Activated naive CD4-positive, alpha-beta T cell treated with anti-CD3 and anti-CD28 coated beads, Interleukin-2, amount 10 ng/mL, durations not matched to agents 7 days and 5 days (primary cell): ENCODE measurements around the gene PSME3.
A peak's percentile ranks its signal among the peaks of the same experiment; 100 is the strongest.

Source experiments
- CTCF ChIA-PET: fragments of 350-600 bp; sonication (Branson Sonifier 250); formaldehyde crosslinking; loops from one replicate; lab custom pipeline; 2021; ENCODE audit warnings: antibody characterized with exemption; lab: Charles Lee
- DNase-seq: peaks from one replicate; pipeline ENCODE4 v3.0.0-alpha.2; 2020
- H3K27ac Mint-ChIP-seq: one replicate; pipeline ENCODE4 v1.8.0; 2021; ENCODE audit warnings: mild to moderate bottlenecking, moderate library complexity, mixed read lengths
- H3K27me3 Mint-ChIP-seq: one replicate; pipeline ENCODE4 v1.8.0; 2021; ENCODE audit warnings: mild to moderate bottlenecking, mixed read lengths
- H3K36me3 Mint-ChIP-seq: one replicate; pipeline ENCODE4 v1.8.0; 2021; ENCODE audit warnings: mixed read lengths
- H3K4me1 Mint-ChIP-seq: one replicate; pipeline ENCODE4 v1.8.0; 2021; ENCODE audit warnings: mixed read lengths
- H3K4me3 Mint-ChIP-seq: one replicate; pipeline ENCODE4 v1.8.0; 2021; ENCODE audit warnings: mild to moderate bottlenecking, moderate library complexity, mixed read lengths
- H3K9me3 Mint-ChIP-seq: one replicate; pipeline ENCODE4 v1.8.0; 2021; ENCODE audit warnings: mixed read lengths

PSME3 gene

DNA sequence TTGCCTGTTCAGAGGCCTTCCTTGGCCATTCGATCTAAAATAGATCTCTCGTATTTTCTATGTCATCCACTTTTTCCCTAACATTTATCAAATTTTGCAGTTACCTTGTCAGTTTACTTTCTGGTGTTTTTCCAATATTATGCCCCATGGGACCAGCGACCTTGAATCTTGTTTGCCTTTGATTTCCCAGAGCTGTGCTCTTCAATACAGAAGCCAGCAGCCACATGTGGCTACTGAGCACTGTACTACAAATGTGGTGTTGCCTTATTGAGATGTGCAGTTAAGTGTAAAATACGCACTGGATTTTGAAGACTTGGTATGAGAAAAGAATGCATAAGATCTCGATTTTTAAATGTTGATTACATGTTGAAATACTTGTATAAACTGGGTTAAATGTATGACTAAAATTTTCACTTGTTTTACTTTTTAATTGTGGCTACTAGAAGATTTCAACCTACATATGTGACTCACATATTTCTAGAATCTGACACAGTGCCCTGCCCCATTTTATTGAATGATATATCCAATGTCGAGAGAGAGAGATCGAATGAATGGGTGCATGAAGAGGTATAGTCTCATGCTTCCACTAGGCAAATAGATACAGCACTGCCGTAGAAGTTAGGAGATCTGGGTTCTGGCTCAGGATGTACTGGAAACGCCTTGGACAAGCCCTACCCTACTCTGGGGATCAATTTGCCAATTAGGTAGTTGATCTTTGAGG lies 824 bp upstream of the PSME3 start:
- peak overlapping the region; percentile 91 for H3K4me3 Mint-ChIP-seq
- H3K9me3 Mint-ChIP-seq = no peaks in the 10 kb centered on the region
- CTCF ChIA-PET = interaction anchor here (5.6 kb wide), 1 partner anchor 9 kb away, joined by 24 read pairs; the partner anchor contains the start of gene BECN1
- no peak for DNase-seq
- peaks cover 17% of the 10 kb centered on the region for H3K36me3 Mint-ChIP-seq
- H3K27ac Mint-ChIP-seq = peak overlapping the region; percentile 98
- H3K4me1 Mint-ChIP-seq = peaks cover 28% of the 10 kb centered on the region
- peaks cover 4% of the 10 kb centered on the region for H3K27me3 Mint-ChIP-seq

GRCh38 chr17:42833767-42834422 lies 698 bp downstream of the PSME3 start:
- Mint-ChIP-seq H3K36me3 (peaks cover 29% of the 10 kb centered on the region), H3K4me3 (peak overlapping the region; percentile 91), H3K9me3 (no peaks in the 10 kb centered on the region), H3K27me3 (peaks cover 4% of the 10 kb centered on the region), H3K4me1 (peaks cover 28% of the 10 kb centered on the region), H3K27ac (peak overlapping the region; percentile 98)
- CTCF ChIA-PET = interaction anchor here (0.6 to 5.6 kb wide), 7 partner anchors 10 to 1285 kb away, joined by 3 to 24 read pairs (median 3); partner anchors contain the start of genes BECN1, PSMC3IP and RPL27
- DNase-seq = no peak

- peaks cover 28% of the 10 kb centered on the region for H3K4me1 Mint-ChIP-seq
- DNase-seq = no peak
- no peaks in the 10 kb centered on the region for H3K9me3 Mint-ChIP-seq
- H3K27ac Mint-ChIP-seq = no peak overlapping the region
- H3K4me3 Mint-ChIP-seq = no peak overlapping the region
- peaks cover 42% of the 10 kb centered on the region for H3K36me3 Mint-ChIP-seq
- CTCF ChIA-PET = interaction anchor here (0.7 to 5.6 kb wide), 3 partner anchors 12 to 1356 kb away, joined by 3 to 24 read pairs (median 3); partner anchors contain the start of gene BECN1
- peaks cover 4% of the 10 kb centered on the region for H3K27me3 Mint-ChIP-seq
Observed at GRCh38 chr17:42835732-42836131, 2.5 kb downstream of the PSME3 start.

GRCh38 chr17:42841975-42842685 lies 8.9 kb downstream of the PSME3 start:
- CTCF ChIA-PET = interaction anchor here (0.7 to 1.3 kb wide), 4 partner anchors 88 to 327 kb away, joined by 3 to 5 read pairs (median 3); no protein-coding TSS in a partner anchor
- Mint-ChIP-seq H3K4me3 (no peak overlapping the region), H3K36me3 (peaks cover 62% of the 10 kb centered on the region), H3K4me1 (peaks cover 2% of the 10 kb centered on the region), H3K27ac (no peak overlapping the region), H3K27me3 (no peaks in the 10 kb centered on the region), H3K9me3 (no peaks in the 10 kb centered on the region)
- DNase-seq = no peak

DNA sequence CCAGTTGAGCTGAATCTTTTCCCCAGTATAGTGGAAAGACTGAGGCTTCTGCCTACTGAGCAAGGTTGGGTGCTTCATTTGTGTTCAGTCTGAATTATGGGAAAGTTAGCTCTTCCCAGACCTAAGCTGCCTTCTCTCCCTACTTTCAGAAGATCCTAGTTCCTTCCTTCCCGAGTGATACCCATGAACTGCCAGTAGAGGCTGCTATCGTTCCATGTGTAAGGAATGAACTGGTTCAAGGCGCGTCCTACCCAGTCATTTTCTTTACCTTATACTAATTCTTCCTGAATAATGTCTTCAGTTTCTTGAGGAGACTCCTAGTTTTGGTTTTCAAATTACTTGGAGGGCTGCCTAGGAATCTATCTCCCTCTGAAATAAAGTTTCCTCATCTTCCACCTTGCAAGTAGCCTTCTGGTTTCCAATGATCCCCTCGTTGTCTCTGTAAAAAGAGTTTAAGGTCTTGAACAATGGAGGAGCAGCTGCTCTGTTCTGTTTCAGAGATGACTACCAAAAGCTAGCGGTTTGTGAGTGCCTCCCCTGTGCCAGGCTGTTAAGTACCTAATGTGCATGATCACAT lies 10.2 kb downstream of the PSME3 start:
- CTCF ChIA-PET = interaction anchor here (0.9 to 1.7 kb wide), 7 partner anchors 9 to 265 kb away, joined by 3 to 5 read pairs (median 3); partner anchors contain the start of genes BECN1 and RPL27
- H3K27ac Mint-ChIP-seq = no peak overlapping the region
- no peak for DNase-seq
- H3K36me3 Mint-ChIP-seq = peaks cover 52% of the 10 kb centered on the region
- no peak overlapping the region for H3K4me3 Mint-ChIP-seq
- H3K4me1 Mint-ChIP-seq = peaks cover 2% of the 10 kb centered on the region
- no peaks in the 10 kb centered on the region for H3K9me3 Mint-ChIP-seq
- H3K27me3 Mint-ChIP-seq = no peaks in the 10 kb centered on the region

DNA sequence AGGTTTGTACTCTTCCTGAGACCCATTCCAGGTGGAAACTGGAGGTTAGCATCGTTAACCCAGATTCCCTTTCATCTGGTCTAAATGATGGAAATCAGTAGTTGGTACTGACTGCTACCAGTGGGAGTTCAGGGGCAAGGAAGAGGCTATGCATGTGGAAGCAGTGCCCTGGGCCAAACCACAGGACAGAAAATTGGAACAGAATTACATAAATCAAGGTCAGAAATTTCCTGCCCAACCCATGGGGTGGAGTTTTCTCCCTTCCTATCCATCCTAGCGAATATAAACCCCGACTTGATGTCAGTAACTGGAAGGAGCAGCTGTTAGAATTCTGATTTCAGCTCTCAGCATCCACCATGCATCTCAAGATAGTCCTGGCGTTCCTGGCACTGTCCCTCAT lies 11.1 kb downstream of the PSME3 start, which contains the start of gene AOC2:
AOC2 (plus strand) TSS at position 310 of the 400 bp plus-strand sequence; CDS start at position 357, 47 bp downstream.
- Mint-ChIP-seq H3K27ac (no peak within 1 kb of the TSS), H3K9me3 (no peaks in the 10 kb centered on the region), H3K4me3 (no peak within 1 kb of the TSS), H3K36me3 (peaks cover 44% of the 10 kb centered on the region), H3K4me1 (peaks cover 2% of the 10 kb centered on the region), H3K27me3 (no peaks in the 10 kb centered on the region)
- DNase-seq = no peak
- CTCF ChIA-PET = interaction anchor here (0.9 to 1.7 kb wide), 2 partner anchors 10 to 20 kb away, joined by 3 to 4 read pairs; partner anchors contain the start of gene BECN1

GRCh38 chr17:42844761-42845555 lies 11.8 kb downstream of the PSME3 start:
- H3K4me1 Mint-ChIP-seq = peaks cover 2% of the 10 kb centered on the region
- no peaks in the 10 kb centered on the region for H3K27me3 Mint-ChIP-seq
- H3K27ac Mint-ChIP-seq = no peak overlapping the region
- H3K4me3 Mint-ChIP-seq = no peak overlapping the region
- H3K36me3 Mint-ChIP-seq = peaks cover 40% of the 10 kb centered on the region
- CTCF ChIA-PET = interaction anchor here (1.1 to 1.4 kb wide), 2 partner anchors 84 to 153 kb away, joined by 3 to 4 read pairs; partner anchors contain the start of gene RPL27
- DNase-seq = no peak
- no peaks in the 10 kb centered on the region for H3K9me3 Mint-ChIP-seq

DNA sequence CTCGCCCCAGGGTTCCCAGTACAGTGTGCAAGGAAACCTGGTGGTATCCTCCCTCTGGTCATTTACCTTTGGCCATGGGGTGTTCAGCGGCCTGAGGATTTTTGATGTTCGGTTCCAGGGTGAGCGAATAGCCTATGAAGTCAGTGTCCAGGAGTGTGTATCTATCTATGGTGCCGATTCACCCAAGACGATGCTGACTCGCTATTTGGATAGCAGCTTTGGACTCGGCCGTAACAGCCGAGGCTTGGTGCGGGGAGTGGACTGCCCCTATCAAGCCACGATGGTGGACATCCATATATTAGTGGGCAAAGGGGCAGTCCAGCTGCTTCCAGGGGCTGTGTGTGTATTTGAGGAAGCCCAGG lies 12.3 kb downstream of the PSME3 start:
- Mint-ChIP-seq H3K27me3 (no peaks in the 10 kb centered on the region), H3K36me3 (peaks cover 36% of the 10 kb centered on the region), H3K4me1 (peaks cover 2% of the 10 kb centered on the region), H3K4me3 (no peak overlapping the region), H3K9me3 (no peaks in the 10 kb centered on the region), H3K27ac (no peak overlapping the region)
- CTCF ChIA-PET = interaction anchor here (1.1 to 1.4 kb wide), 2 partner anchors 83 to 152 kb away, joined by 3 to 4 read pairs; partner anchors contain the start of gene RPL27
- DNase-seq = no peak

- DNase-seq = no peak
- no peak overlapping the region for H3K4me3 Mint-ChIP-seq
Observed at GRCh38 chr17:42845918-42846593, 12.9 kb downstream of the PSME3 start.

DNA sequence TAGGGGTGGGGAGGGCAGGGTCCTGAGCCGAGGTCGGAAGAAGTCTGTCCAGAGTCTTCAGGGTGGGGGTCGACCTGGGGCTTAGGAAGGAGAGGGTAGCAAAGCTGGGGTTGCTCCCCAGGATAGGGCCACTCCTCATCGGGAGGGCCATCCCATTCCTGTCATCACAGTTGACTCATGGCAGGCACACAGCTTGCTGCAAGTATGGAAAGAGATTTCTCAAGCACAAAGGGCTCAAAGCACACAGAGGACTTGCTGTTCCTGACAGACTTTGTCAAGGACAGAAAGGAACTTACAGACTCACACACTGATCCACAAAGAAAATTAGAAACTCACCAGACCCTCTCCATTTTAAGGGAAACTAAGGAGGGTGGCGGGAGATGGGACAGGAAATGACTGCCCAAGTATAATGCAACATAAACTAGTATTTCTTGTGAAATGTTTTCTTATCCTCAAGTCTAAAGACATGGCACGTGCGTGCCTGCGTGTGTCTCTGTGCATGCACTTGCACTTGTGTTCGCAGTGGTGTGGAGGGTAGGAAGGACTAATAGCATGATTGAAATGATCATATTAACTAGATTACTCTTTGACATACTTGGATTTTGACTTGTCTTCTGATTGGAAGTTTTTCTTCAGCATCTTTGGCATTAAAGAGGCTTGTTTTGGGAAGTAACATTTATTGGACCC lies 13.5 kb downstream of the PSME3 start:
- Mint-ChIP-seq H3K9me3 (no peaks in the 10 kb centered on the region), H3K36me3 (peaks cover 29% of the 10 kb centered on the region), H3K27ac (no peak overlapping the region), H3K27me3 (no peaks in the 10 kb centered on the region), H3K4me1 (peaks cover 2% of the 10 kb centered on the region), H3K4me3 (no peak overlapping the region)
- no peak for DNase-seq
- CTCF ChIA-PET = no interaction called here

More at GRCh38 chr17:42845918-42846593, 12.9 kb downstream of the PSME3 start:
- H3K36me3 Mint-ChIP-seq = peaks cover 34% of the 10 kb centered on the region
- no peak overlapping the region for H3K27ac Mint-ChIP-seq
- CTCF ChIA-PET = interaction anchor here (1.1 to 1.4 kb wide), 2 partner anchors 83 to 152 kb away, joined by 3 to 4 read pairs; partner anchors contain the start of gene RPL27
- H3K4me1 Mint-ChIP-seq = peaks cover 2% of the 10 kb centered on the region
- no peaks in the 10 kb centered on the region for H3K9me3 Mint-ChIP-seq
- H3K27me3 Mint-ChIP-seq = no peaks in the 10 kb centered on the region

- Mint-ChIP-seq H3K36me3 (peaks cover 16% of the 10 kb centered on the region), H3K4me1 (peaks cover 2% of the 10 kb centered on the region), H3K27ac (no peak overlapping the region), H3K27me3 (no peaks in the 10 kb centered on the region), H3K9me3 (no peaks in the 10 kb centered on the region), H3K4me3 (no peak overlapping the region)
- DNase-seq = no peak
- CTCF ChIA-PET = no interaction called here
Observed at GRCh38 chr17:42848093-42848492, 14.9 kb downstream of the PSME3 start.

DNA sequence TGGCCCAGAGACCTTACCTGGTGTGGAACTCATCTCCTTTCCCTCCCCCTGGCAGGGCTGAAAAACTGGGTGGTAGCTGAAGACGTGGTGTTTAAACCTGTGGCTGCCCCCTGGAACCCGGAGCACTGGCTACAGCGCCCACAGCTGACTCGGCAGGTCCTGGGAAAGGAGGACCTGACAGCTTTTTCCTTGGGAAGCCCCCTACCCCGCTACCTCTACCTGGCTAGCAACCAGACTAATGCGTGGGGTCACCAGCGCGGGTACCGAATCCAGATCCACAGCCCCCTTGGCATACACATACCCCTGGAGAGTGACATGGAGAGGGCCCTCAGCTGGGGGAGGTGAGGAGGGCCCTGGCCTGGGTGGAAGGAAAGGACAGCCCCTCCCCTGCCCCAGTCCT lies 15.8 kb downstream of the PSME3 start:
- Mint-ChIP-seq H3K27ac (no peak overlapping the region), H3K36me3 (peaks cover 7% of the 10 kb centered on the region), H3K4me1 (peaks cover 2% of the 10 kb centered on the region), H3K4me3 (no peak overlapping the region), H3K27me3 (no peaks in the 10 kb centered on the region), H3K9me3 (no peaks in the 10 kb centered on the region)
- CTCF ChIA-PET = interaction anchor here (1.1 kb wide), 1 partner anchor 234 kb away, joined by 4 read pairs; no protein-coding TSS in a partner anchor
- no peak for DNase-seq
